Fibroblast of skin of back (primary cell): ENCODE results near the gene HELZ2. TPM values are rescaled to one million over a fixed set of nuclear protein-coding genes. Genes with fewer than 3 reads are reported as not detected.
"Not testable (repeated sequence)": the region's sequence is repeated elsewhere in the genome, so short reads cannot be mapped to it uniquely, and the experiment has no call there.

Source experiments
- DNase-seq: peaks from one replicate; pipeline ENCODE4 v3.0.0-alpha.2; 2013
- polyA plus RNA-seq, 2 experiments: library from polyadenylated mRNA; unstranded; fragments of 120-200 nt; gene quantifications; one replicate each; pipeline ENCODE4 v1.2.1, GENCODE V29; 2013; ENCODE audit not compliant: insufficient read length in 2 of 2

Gene HELZ2
- 14.3 TPM for polyA plus RNA-seq (2013, experiment 1 of 2; ENCODE audit: insufficient read length)
- 11.4 TPM for polyA plus RNA-seq (2013, experiment 2 of 2; ENCODE audit: insufficient read length)

GRCh38 chr20:63574156-63574828, at the start of gene HELZ2:
Gene HELZ2, minus strand, starts transcription at chr20:63574239. Its CDS starts 1,854 bp downstream, at chr20:63572385.
- DNase-seq = peak; percentile 74

GRCh38 chr20:63622732-63623131, 48.7 kb upstream of the HELZ2 start:
- no peak for DNase-seq

GRCh38 chr20:63622096-63622495, 48.1 kb upstream of the HELZ2 start:
- DNase-seq = no peak

- no peak for DNase-seq
Measured at GRCh38 chr20:63620991-63621390, 47.0 kb upstream of the HELZ2 start.

- DNase-seq = no peak
Measured at GRCh38 chr20:63619505-63619904, 45.5 kb upstream of the HELZ2 start.

- DNase-seq = no peak
Measured at GRCh38 chr20:63619086-63619485, 45.0 kb upstream of the HELZ2 start.

GRCh38 chr20:63618291-63618980, 44.4 kb upstream of the HELZ2 start:
- no peak for DNase-seq

GRCh38 chr20:63617876-63618265, 43.8 kb upstream of the HELZ2 start:
- no peak for DNase-seq

GRCh38 chr20:63617092-63617875, 43.2 kb upstream of the HELZ2 start:
- DNase-seq = no peak

- DNase-seq = not testable (repeated sequence)
Measured at GRCh38 chr20:63613863-63614594, 40.0 kb upstream of the HELZ2 start.

GRCh38 chr20:63612276-63612931, 38.4 kb upstream of the HELZ2 start:
- no peak for DNase-seq

- peak; percentile 23 for DNase-seq
Measured at GRCh38 chr20:63611646-63612045, 37.6 kb upstream of the HELZ2 start.

- DNase-seq = no peak
Measured at GRCh38 chr20:63610581-63611435, 36.8 kb upstream of the HELZ2 start.

- DNase-seq = no peak
Measured at GRCh38 chr20:63606686-63607085, 32.6 kb upstream of the HELZ2 start.

- no peak for DNase-seq
Measured at GRCh38 chr20:63602321-63602720, 28.3 kb upstream of the HELZ2 start.

GRCh38 chr20:63601679-63602078, 27.6 kb upstream of the HELZ2 start:
- not testable (repeated sequence) for DNase-seq

GRCh38 chr20:63599396-63600050, 25.5 kb upstream of the HELZ2 start:
- DNase-seq = no peak

GRCh38 chr20:63598479-63599395, 24.7 kb upstream of the HELZ2 start:
- no peak for DNase-seq
